ENCODE results near the gene ADGRE1.

ADGRE1 gene

DNA sequence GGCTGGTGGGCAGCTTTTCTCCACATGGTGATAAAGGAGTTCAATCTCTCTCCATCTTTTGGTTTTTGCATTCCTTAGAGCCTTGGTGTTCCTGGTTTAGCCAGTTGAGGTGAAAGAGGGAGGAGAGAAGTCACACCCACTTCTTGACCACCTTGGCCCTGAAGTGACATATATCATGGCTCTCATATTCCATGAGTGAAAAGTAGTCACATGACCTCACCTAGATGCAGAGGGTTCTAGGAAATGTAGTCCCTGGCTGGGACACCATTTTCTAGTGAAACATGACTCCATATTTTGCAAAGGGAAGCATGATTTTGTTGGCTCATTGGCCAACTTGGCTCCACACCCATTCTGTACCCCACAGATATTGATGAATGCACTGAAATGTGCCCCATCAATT is 16.1 kb downstream of the ADGRE1 start:
- TF ChIP-seq POLR2A (IDR thresholded peaks at IDR 0.05; ENCODE audit: low read length) = no peak
- TF ChIP-seq GATA1 (IDR thresholded peaks at IDR 0.05; ENCODE audit: low read depth, low read length) = no peak
- no peak for DNase-seq

DNA sequence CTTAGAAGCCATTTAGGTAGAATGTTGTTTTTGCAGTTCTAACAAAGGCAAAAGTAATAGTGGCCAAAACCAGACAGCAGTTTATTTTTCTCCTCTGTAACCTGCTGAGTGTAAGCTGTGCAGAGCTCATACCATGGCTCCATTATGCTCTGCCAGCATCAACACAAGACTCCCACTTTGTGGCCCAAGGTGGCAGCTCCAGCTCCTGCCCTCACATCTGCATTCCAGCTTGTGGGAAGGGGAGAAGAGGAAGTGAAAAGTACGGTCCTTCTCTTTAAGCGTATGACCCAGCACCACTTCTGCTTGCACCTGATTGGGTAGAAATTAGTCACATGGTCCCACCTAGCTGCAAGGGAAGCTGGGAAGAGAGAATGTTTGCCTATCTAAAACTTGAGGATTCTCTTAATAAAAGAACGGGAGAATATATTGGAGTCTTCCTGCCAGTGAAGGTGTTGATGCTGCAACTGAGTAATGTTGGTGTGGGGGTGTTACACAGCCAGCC is 19.2 kb downstream of the ADGRE1 start:
- TF ChIP-seq POLR2A (IDR thresholded peaks at IDR 0.05; ENCODE audit: low read length) = no peak
- TF ChIP-seq GATA1 (IDR thresholded peaks at IDR 0.05; ENCODE audit: low read depth, low read length) = no peak
- DNase-seq = no peak

DNA sequence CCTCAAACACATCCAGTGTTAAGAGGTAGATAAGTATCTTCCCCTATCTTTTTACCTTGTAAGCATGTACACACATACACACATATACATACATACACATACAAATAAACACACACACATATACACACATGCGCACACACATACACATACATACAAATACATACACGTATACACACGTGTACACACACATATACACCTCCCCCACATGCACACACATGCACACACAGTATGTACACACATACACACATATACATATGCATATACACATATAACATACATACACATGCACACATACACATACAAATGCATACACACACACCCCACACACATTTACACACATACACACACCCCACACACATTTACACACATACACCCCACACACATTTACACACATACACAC is 24.1 kb downstream of the ADGRE1 start:
- TF ChIP-seq POLR2A (IDR thresholded peaks at IDR 0.05; ENCODE audit: low read length) = no peak
- no peak for TF ChIP-seq GATA1 (IDR thresholded peaks at IDR 0.05; ENCODE audit: low read depth, low read length)
- DNase-seq = no peak

DNA sequence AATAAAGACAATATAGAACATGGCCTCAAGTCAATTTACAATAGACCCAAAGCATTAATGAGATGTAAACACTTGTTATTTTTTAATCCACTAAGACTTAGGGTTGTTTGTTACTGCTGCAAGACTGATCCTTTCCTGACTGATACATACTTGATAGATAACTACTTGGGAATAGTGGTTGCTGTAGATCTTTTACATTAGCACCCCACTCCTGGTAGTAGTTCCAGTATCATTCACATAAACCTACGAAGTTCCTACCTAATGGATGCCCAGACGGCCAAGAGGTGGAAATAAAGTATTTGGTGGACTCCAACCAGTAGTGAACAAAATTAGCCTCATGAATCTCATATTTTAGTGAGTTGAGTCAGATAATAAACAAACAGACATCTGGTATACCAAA is 26.9 kb downstream of the ADGRE1 start:
- DNase-seq = no peak
- no peak for TF ChIP-seq GATA1 (IDR thresholded peaks at IDR 0.05; ENCODE audit: low read depth, low read length)
- no peak for TF ChIP-seq POLR2A (IDR thresholded peaks at IDR 0.05; ENCODE audit: low read length)

DNA sequence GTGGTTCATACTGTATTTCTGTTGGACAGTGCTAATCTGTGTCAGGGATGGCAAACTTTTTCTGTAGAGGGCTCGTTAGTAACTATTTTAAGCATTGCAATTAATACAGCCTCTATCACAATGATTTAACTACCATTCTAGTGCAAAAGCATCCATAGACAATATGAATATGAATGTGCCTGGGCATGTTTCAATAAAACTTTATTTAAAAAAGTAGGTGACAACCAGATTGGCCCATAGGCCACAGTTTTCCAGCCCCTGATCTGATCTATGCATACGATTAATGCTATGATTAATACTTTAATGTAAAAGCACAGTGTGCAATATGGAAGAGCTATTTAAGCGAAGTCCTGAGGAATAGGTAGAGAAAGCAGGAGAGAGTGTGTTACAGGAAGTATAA is 29.6 kb downstream of the ADGRE1 start:
- DNase-seq = no peak
- TF ChIP-seq POLR2A (IDR thresholded peaks at IDR 0.05; ENCODE audit: low read length) (no peak), GATA1 (IDR thresholded peaks at IDR 0.05; ENCODE audit: low read depth, low read length) (no peak)

DNA sequence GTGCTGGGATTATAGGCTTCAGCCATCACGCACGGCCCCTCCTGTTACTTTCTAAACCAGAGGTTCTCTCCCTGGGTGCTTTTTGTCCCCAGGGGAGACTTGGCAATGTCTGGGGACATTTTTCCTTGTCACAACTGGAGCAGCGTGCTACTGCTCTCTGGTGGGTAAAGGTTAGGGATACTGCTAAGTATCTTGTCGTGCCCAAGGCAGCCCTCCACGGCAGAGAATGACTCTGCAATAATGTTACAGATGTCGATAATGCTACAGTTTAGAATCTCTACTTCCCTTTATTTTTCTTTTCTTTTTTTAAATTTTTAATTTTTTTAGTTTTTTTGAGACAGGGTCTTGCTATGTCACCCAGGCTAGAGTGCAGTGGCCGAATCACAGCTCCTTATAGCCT is 38.0 kb downstream of the ADGRE1 start:
- TF ChIP-seq GATA1 (IDR thresholded peaks at IDR 0.05; ENCODE audit: low read depth, low read length) (no peak), POLR2A (IDR thresholded peaks at IDR 0.05; ENCODE audit: low read length) (no peak)
- DNase-seq = no peak

DNA sequence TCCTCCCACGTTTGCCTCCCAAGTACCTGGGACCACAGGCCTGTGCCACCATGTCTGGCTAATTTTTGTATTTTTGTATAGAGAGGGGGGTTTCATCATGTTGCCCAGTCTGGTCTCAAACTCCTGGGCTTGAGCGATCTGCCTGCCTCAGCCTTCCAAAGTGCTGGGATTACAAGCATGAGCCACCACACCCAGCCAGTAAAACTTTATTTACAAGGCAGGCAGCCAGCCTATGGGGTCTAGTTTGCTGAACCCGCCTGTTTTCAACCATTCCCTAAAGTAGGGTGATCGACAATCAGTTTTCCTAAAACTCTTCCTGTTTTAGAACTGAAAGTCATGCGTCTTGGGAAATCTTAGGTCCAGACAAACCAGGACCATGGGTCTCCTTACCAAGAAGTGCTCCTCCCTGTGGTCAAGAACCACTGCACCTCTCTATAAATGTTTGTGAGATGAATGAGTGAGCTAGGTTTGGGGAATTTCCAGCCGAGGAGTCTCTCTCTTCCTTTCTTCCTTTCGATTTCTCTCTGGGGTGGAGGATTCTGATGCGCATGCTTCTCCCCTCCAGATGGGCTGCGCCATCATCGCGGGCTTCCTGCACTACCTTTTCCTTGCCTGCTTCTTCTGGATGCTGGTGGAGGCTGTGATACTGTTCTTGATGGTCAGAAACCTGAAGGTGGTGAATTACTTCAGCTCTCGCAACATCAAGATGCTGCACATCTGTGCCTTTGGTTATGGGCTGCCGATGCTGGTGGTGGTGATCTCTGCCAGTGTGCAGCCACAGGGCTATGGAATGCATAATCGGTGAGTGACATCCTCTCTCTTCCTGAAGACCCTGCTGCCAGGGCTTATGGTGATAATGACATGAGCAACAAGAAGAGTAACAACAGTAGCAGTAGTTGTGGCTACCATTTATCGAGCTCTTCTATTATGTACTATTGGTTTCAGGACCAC is 38.7 kb downstream of the ADGRE1 start:
- DNase-seq = no peak
- no peak for TF ChIP-seq GATA1 (IDR thresholded peaks at IDR 0.05; ENCODE audit: low read depth, low read length)
- TF ChIP-seq POLR2A (IDR thresholded peaks at IDR 0.05; ENCODE audit: low read length) = no peak

DNA sequence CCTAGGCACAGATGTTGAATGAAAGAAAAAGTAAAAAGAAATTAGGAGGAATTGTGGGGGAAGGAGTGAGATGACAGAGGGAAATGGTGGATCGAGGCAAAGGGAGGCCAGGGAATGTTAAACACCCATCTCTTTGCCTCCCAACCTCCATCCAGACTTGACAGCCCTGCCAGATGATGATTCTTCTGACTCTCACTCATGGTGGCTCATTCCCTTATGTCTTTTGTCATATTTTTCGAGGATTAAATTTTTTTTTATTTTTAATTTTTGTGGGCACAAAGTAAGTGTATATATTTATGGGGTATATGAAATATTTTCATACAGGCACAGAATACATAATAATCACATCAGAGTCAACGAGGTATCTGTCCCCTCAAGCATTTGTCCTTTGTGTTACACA is 42.8 kb downstream of the ADGRE1 start:
- TF ChIP-seq GATA1 (IDR thresholded peaks at IDR 0.05; ENCODE audit: low read depth, low read length) (no peak), POLR2A (IDR thresholded peaks at IDR 0.05; ENCODE audit: low read length) (no peak)
- no peak for DNase-seq

DNA sequence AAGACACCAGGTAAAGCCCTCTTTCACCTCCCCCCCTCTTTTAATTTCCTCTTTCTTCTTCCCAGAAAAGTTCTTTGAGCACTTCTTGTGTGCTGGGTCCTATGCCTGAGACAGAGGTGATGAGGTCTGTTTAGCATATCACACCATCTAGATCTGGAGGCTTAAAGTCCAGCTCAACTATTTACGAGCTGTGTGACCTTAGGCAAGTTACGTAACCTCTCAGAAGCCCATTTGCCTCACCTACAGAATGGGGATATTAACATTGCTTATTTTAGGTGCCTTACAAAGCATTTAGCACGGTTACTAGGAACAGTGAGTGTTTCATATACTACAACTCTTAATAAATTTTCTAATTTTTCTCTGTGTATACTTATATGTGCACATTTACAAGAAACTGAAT is 47.7 kb downstream of the ADGRE1 start:
- TF ChIP-seq GATA1 (IDR thresholded peaks at IDR 0.05; ENCODE audit: low read depth, low read length) = no peak
- no peak for DNase-seq

DNA sequence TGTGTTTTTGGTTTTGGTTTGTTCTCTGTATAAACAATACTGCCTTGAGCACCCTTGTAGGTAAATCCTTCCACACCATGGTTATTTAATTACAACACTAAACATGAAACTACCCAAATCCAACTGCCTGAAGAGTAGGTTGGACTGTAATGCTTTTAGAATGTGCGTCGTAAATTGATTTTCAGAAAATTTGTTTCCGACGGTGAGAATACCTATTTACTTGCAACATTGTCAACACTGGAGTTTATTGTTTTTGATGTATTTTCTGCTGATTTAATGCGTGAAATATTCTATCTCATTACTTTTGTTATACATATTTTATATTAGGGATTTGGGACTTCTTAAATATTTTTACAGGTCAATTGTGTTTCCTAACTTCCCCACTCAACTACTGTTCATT is 48.2 kb downstream of the ADGRE1 start:
- no peak for DNase-seq
- no peak for TF ChIP-seq POLR2A (IDR thresholded peaks at IDR 0.05; ENCODE audit: low read length)

DNA sequence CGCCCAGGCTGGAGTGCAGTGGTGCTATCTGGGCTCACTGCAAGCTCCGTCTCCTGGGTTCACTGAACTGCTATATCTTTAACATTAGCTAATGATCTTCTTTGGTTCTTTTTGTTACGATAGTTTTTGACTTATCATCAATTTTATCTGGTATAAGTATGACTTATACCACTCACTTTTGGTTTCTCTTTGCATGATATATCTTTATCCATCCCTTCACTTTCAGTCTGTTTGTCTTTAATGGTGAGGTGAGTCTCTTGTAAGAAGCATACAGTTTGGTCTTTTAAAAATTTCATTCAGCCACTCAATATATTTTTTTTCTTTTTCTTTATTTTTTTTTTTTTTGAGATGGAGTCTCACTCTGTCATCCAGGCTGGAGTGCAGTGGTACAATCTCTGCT is 58.4 kb downstream of the ADGRE1 start:
- no peak for DNase-seq
- TF ChIP-seq POLR2A (IDR thresholded peaks at IDR 0.05; ENCODE audit: low read length) = no peak
- no peak for TF ChIP-seq GATA1 (IDR thresholded peaks at IDR 0.05; ENCODE audit: low read depth, low read length)

DNA sequence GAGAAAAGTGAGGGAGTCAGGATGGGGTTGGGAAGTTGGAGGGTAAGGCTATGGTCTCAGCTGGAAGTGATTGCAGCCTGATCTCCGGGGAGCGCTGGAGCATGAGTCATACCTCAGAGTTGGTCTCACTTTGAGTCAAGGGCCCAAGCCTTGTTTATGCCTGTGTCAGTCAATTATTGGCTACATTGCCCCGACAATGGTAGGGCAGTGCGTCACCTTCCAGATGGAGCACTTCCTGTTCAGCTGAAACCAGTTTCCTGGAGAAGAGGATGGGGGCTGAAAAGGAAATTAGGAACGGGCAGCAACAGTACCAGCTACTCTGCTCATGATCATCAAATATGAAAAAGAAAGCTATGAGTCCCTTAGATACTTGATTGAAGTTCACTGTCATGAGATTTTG is 60.4 kb downstream of the ADGRE1 start:
- no peak for DNase-seq
- no peak for TF ChIP-seq GATA1 (IDR thresholded peaks at IDR 0.05; ENCODE audit: low read depth, low read length)
- TF ChIP-seq POLR2A (IDR thresholded peaks at IDR 0.05; ENCODE audit: low read length) = no peak

DNA sequence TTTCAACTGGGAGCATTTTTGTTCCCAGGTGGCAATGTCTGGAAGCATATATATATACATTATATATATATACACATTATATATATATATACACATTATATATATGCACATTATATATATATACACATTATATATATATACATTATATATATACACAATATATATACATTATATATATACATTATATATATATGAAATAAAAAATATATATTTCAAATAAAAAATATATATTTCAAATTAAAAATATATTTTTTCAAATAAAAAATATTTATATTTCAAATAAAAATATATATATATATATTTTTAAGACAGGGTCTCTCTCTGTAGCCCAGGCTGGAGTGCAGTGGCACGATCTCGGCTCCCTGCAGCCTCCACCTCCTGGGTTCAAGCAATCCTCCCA is 61.5 kb downstream of the ADGRE1 start:
- no peak for TF ChIP-seq GATA1 (IDR thresholded peaks at IDR 0.05; ENCODE audit: low read depth, low read length)
- no peak for TF ChIP-seq POLR2A (IDR thresholded peaks at IDR 0.05; ENCODE audit: low read length)

DNA sequence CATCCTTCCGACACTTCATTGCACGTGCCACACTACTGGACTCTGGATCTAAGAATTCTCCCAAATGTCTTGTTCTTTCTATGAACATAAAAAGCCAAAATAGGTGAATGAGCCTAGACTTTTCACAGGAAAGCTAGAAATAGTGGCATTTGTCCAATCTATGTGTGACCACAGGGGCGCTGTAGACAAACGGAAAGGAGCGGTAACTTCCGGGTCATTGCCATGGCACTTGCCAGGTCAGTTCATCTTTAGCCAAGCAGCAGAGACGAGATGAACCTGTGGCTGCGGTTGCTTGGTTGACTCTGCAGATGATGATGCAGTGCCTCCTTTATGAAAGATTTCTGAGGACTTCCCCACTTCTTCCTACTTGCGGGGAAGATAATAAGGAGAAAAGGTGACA is 65.6 kb downstream of the ADGRE1 start:
- no peak for DNase-seq
- TF ChIP-seq POLR2A (IDR thresholded peaks at IDR 0.05; ENCODE audit: low read length) = no peak
- TF ChIP-seq GATA1 (IDR thresholded peaks at IDR 0.05; ENCODE audit: low read depth, low read length) = no peak

More for the DNA sequence above, 61.5 kb downstream of the ADGRE1 start:
- DNase-seq = no peak

DNA sequence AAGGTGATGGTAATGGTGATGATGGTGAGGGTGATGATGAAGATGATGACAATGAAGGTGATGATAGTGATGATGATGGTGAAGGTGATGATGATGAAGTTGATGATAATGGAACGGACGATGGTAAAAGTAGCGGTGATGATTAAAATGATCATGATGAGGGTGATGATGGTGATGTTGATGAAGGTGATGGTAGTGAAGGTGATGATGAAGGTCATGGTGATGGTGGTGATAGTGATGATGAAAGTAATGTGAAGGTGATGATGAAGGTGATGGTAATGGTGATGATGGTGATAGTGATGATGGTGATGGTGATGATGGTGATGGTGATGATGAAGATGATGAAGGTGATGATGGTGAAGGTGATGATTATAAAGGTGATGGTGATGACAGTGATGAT is 67.7 kb downstream of the ADGRE1 start:
- no peak for DNase-seq
- TF ChIP-seq POLR2A (IDR thresholded peaks at IDR 0.05; ENCODE audit: low read length) (no peak), GATA1 (IDR thresholded peaks at IDR 0.05; ENCODE audit: low read depth, low read length) (no peak)
